Measurements from ENCODE around the gene WDR33.

DNA sequence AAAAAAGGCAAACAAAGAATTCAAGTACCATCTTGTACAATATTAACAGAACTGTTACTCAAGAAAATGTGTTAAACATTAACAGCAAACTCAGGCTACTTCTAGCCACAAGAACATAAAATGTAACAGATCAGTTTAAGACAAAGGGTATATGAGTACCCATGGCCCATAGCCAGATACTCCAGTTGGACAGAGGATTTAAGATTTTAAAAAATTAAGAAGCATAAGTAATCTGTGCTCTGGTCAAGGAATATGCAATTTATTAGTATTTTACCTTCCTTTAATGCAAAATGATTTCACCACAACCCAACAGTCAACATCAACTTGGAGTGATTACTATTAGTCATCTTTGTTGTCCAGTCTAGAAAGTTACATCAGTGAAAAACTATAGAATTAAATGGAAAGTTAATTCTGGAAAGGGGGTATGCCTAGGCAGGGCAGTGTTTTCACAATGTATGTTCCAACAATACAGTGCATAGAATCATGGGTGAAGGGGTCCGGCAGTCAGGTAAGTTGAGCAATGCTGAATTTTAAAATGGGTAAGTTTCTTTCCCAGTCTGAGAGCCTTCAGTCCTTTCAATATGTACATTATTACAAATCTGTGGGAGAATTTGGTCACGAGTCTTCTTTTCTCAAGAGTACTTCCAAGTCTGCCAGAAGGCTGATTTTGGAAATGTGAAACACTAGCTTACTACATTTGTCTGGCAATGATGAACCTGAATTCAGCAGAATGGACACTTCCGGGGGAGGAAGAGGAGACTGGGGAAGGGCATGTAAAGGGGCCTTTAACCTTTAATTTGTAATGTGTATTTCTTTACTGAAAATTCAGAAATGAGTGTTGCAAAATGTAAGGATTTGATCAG lies 75.2 kb downstream of the WDR33 start:
- no peak for TF ChIP-seq GATA2 (IDR thresholded peaks at IDR 0.05; ENCODE audit: low read depth, low read length)
- no peak for TF ChIP-seq GATA3 (IDR thresholded peaks at IDR 0.05; ENCODE audit: low read depth, low read length)

All from SH-SY5Y (cell line).